ENCODE data around the gene TP53AIP1. TPM values are rescaled to one million over a fixed set of nuclear protein-coding genes. Genes with fewer than 3 reads are reported as not detected.

Gene TP53AIP1
- total RNA-seq, 1 donor from 2014 or later, result not detected

GRCh38 chr11:128955636-128956035 is 13.0 kb upstream of the TP53AIP1 start:
- H3K79me2 ChIP-seq (ENCODE audit: low read depth), result no peaks in the 10 kb centered on the region
- H3K27me3 ChIP-seq, result no peaks in the 10 kb centered on the region
- no peaks in the 10 kb centered on the region for H3K9me3 ChIP-seq (ENCODE audit: low read depth)
- no peaks in the 10 kb centered on the region for H3K4me1 ChIP-seq
- H3K4me1 Mint-ChIP-seq, result no peaks in the 10 kb centered on the region
- H2AFZ ChIP-seq (replicated peaks), result no peak overlapping the region
- H3F3A ChIP-seq (ENCODE audit: low read depth), result no peaks in the 10 kb centered on the region
- H3K36me3 Mint-ChIP-seq, result peaks cover 3% of the 10 kb centered on the region
- H3K27me3 Mint-ChIP-seq (ENCODE audit: insufficient read depth, low read depth), result peaks cover 11% of the 10 kb centered on the region
- DNase-seq (ENCODE audit: low spot score), result no peak
- no peak overlapping the region for H3K27ac ChIP-seq
- no peak overlapping the region for H3K4me3 ChIP-seq
- no peaks in the 10 kb centered on the region for H4K20me1 ChIP-seq (ENCODE audit: low read depth)
- TF ChIP-seq EZH2phosphoT487 (IDR thresholded peaks at IDR 0.05) (no peak), EZH2 (IDR thresholded peaks at IDR 0.05) (no peak)
- TF ChIP-seq, protein P1, sequence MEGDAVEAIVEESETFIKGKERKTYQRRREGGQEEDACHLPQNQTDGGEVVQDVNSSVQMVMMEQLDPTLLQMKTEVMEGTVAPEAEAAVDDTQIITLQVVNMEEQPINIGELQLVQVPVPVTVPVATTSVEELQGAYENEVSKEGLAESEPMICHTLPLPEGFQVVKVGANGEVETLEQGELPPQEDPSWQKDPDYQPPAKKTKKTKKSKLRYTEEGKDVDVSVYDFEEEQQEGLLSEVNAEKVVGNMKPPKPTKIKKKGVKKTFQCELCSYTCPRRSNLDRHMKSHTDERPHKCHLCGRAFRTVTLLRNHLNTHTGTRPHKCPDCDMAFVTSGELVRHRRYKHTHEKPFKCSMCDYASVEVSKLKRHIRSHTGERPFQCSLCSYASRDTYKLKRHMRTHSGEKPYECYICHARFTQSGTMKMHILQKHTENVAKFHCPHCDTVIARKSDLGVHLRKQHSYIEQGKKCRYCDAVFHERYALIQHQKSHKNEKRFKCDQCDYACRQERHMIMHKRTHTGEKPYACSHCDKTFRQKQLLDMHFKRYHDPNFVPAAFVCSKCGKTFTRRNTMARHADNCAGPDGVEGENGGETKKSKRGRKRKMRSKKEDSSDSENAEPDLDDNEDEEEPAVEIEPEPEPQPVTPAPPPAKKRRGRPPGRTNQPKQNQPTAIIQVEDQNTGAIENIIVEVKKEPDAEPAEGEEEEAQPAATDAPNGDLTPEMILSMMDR (IDR thresholded peaks at IDR 0.05), result no peak
- no peaks in the 10 kb centered on the region for H3K9me3 Mint-ChIP-seq
- H3K4me3 Mint-ChIP-seq, result no peak overlapping the region
- H3K9ac ChIP-seq, result no peak overlapping the region
- H3K36me3 ChIP-seq, result no peaks in the 10 kb centered on the region
- H3K4me2 ChIP-seq, result no peak overlapping the region
- no peak overlapping the region for H3K27ac Mint-ChIP-seq

- DNase-seq (ENCODE audit: low spot score), result no peak
- H3F3A ChIP-seq (ENCODE audit: low read depth), result no peaks in the 10 kb centered on the region
- H3K27me3 Mint-ChIP-seq (ENCODE audit: insufficient read depth, low read depth), result peaks cover 6% of the 10 kb centered on the region
- H3K4me2 ChIP-seq, result no peak overlapping the region
- H3K36me3 ChIP-seq, result no peaks in the 10 kb centered on the region
- H3K4me1 ChIP-seq, result no peaks in the 10 kb centered on the region
- no peaks in the 10 kb centered on the region for H3K27me3 ChIP-seq
- no peak overlapping the region for H3K27ac Mint-ChIP-seq
- TF ChIP-seq EZH2 (IDR thresholded peaks at IDR 0.05) (no peak), EZH2phosphoT487 (IDR thresholded peaks at IDR 0.05) (no peak)
- TF ChIP-seq, protein P1 (IDR thresholded peaks at IDR 0.05), result no peak
- no peak overlapping the region for H2AFZ ChIP-seq (replicated peaks)
- no peak overlapping the region for H3K27ac ChIP-seq
- H3K4me1 Mint-ChIP-seq, result no peaks in the 10 kb centered on the region
- H3K79me2 ChIP-seq (ENCODE audit: low read depth), result no peaks in the 10 kb centered on the region
- no peak overlapping the region for H3K4me3 Mint-ChIP-seq
- no peaks in the 10 kb centered on the region for H3K9me3 Mint-ChIP-seq
- H3K4me3 ChIP-seq, result no peak overlapping the region
- H4K20me1 ChIP-seq (ENCODE audit: low read depth), result no peaks in the 10 kb centered on the region
- no peaks in the 10 kb centered on the region for H3K36me3 Mint-ChIP-seq
- no peaks in the 10 kb centered on the region for H3K9me3 ChIP-seq (ENCODE audit: low read depth)
- H3K9ac ChIP-seq, result no peak overlapping the region
Measured at GRCh38 chr11:128953151-128953550, 10.5 kb upstream of the TP53AIP1 start.

- Mint-ChIP-seq H3K27ac (no peak overlapping the region), H3K36me3 (no peaks in the 10 kb centered on the region), H3K9me3 (no peaks in the 10 kb centered on the region), H3K27me3 (ENCODE audit: insufficient read depth, low read depth) (peaks cover 3% of the 10 kb centered on the region), H3K4me3 (no peak overlapping the region), H3K4me1 (no peaks in the 10 kb centered on the region)
- no peaks in the 10 kb centered on the region for H3K4me1 ChIP-seq
- H2AFZ ChIP-seq (replicated peaks), result no peak overlapping the region
- no peak overlapping the region for H3K4me2 ChIP-seq
- H3K27me3 ChIP-seq, result no peaks in the 10 kb centered on the region
- no peak for DNase-seq (ENCODE audit: low spot score)
- TF ChIP-seq EZH2 (IDR thresholded peaks at IDR 0.05), result no peak
- TF ChIP-seq, protein P1 (IDR thresholded peaks at IDR 0.05), result no peak
- TF ChIP-seq EZH2phosphoT487 (IDR thresholded peaks at IDR 0.05), result no peak
- H3K9ac ChIP-seq, result no peak overlapping the region
- no peaks in the 10 kb centered on the region for H3K36me3 ChIP-seq
- no peaks in the 10 kb centered on the region for H3F3A ChIP-seq (ENCODE audit: low read depth)
- no peaks in the 10 kb centered on the region for H3K79me2 ChIP-seq (ENCODE audit: low read depth)
- H3K4me3 ChIP-seq, result no peak overlapping the region
- no peaks in the 10 kb centered on the region for H3K9me3 ChIP-seq (ENCODE audit: low read depth)
- H3K27ac ChIP-seq, result no peak overlapping the region
- H4K20me1 ChIP-seq (ENCODE audit: low read depth), result no peaks in the 10 kb centered on the region
Measured at GRCh38 chr11:128949791-128950454, 7.3 kb upstream of the TP53AIP1 start.
